Activated T-cell treated with anti-CD3 and anti-CD28 coated beads, Interleukin-2, amount 50 U/mL, for 24 hours (primary cell): ENCODE results near the gene ITGA1.

Experiments used
- DNase-seq: peaks from one replicate; pipeline ENCODE4 v3.0.0-alpha.2; 2020
- H3K27ac Mint-ChIP-seq: 2 replicates; pipeline ENCODE4 v1.8.0; 2020; ENCODE audit warnings: mild to moderate bottlenecking, mixed read lengths
- H3K27me3 Mint-ChIP-seq: 2 replicates; pipeline ENCODE4 v1.8.0; 2020; ENCODE audit warnings: mixed read lengths
- H3K36me3 Mint-ChIP-seq: 2 replicates; pipeline ENCODE4 v1.8.0; 2020; ENCODE audit warnings: low read depth, mixed read lengths
- H3K4me1 Mint-ChIP-seq: 2 replicates; pipeline ENCODE4 v1.8.0; 2020; ENCODE audit warnings: low read depth, mixed read lengths
- H3K4me3 Mint-ChIP-seq: 2 replicates; pipeline ENCODE4 v1.8.0; 2020; ENCODE audit warnings: mild to moderate bottlenecking, moderate library complexity, mixed read lengths
- H3K9me3 Mint-ChIP-seq: 2 replicates; pipeline ENCODE4 v1.8.0; 2020; ENCODE audit warnings: mixed read lengths

Gene ITGA1

DNA sequence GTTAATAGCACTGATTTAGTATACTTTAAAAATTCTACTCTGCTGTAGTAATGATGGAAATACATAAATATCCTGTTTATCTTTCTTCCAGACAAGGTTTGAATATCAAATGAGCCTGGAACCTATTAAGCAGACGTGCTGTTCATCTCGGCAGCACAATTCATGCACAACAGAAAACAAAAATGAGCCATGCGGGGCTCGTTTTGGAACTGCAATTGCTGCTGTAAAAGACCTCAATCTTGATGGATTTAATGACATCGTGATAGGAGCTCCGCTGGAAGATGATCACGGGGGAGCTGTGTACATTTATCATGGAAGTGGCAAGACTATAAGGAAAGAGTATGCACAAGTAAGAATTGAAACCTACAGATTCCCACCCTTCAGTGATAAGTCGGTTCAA is 122.4 kb downstream of the ITGA1 start:
- no peaks in the 10 kb centered on the region for H3K9me3 Mint-ChIP-seq
- peaks cover 12% of the 10 kb centered on the region for H3K4me1 Mint-ChIP-seq
- no peaks in the 10 kb centered on the region for H3K27me3 Mint-ChIP-seq
- no peak for DNase-seq
- H3K4me3 Mint-ChIP-seq = no peak overlapping the region
- H3K36me3 Mint-ChIP-seq = no peaks in the 10 kb centered on the region
- H3K27ac Mint-ChIP-seq = no peak overlapping the region

GRCh38 chr5:52915176-52915875 is 127.6 kb downstream of the ITGA1 start:
- Mint-ChIP-seq H3K9me3 (no peaks in the 10 kb centered on the region), H3K36me3 (no peaks in the 10 kb centered on the region), H3K4me1 (peaks cover 9% of the 10 kb centered on the region), H3K4me3 (peak overlapping the region; percentile 55), H3K27me3 (no peaks in the 10 kb centered on the region), H3K27ac (no peak overlapping the region)
- DNase-seq = no peak

GRCh38 chr5:52920929-52921328 is 133.2 kb downstream of the ITGA1 start:
- no peak overlapping the region for H3K27ac Mint-ChIP-seq
- H3K4me3 Mint-ChIP-seq = no peak overlapping the region
- no peaks in the 10 kb centered on the region for H3K36me3 Mint-ChIP-seq
- peaks cover 5% of the 10 kb centered on the region for H3K27me3 Mint-ChIP-seq
- no peaks in the 10 kb centered on the region for H3K9me3 Mint-ChIP-seq
- DNase-seq = no peak
- H3K4me1 Mint-ChIP-seq = no peaks in the 10 kb centered on the region

- H3K9me3 Mint-ChIP-seq = no peaks in the 10 kb centered on the region
- H3K36me3 Mint-ChIP-seq = no peaks in the 10 kb centered on the region
- no peak overlapping the region for H3K27ac Mint-ChIP-seq
- peaks cover 5% of the 10 kb centered on the region for H3K27me3 Mint-ChIP-seq
- no peak for DNase-seq
- no peaks in the 10 kb centered on the region for H3K4me1 Mint-ChIP-seq
- no peak overlapping the region for H3K4me3 Mint-ChIP-seq
Measured at GRCh38 chr5:52922384-52922783, 134.7 kb downstream of the ITGA1 start.

GRCh38 chr5:52924456-52924855 is 136.7 kb downstream of the ITGA1 start:
- no peaks in the 10 kb centered on the region for H3K9me3 Mint-ChIP-seq

DNA sequence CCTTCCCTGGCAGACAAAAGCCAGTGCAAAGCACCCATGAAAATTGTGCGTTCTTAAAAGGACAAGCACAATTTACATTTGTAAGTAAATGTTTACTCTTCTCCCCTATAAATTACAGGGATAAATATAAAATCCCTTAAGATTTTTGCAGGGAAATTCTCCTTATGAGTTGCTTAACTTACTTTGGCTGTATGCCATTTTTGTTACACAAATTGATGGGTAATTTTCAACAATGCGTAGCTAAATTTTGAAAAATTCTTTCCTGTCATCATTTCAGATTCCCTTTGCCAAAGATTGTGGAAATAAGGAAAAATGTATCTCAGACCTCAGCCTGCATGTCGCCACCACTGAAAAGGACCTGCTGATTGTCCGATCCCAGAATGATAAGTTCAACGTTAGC is 137.3 kb downstream of the ITGA1 start:
- H3K36me3 Mint-ChIP-seq = no peaks in the 10 kb centered on the region
- H3K27me3 Mint-ChIP-seq = peaks cover 5% of the 10 kb centered on the region
- no peak for DNase-seq
- peaks cover 3% of the 10 kb centered on the region for H3K4me1 Mint-ChIP-seq
- H3K27ac Mint-ChIP-seq = no peak overlapping the region
- H3K9me3 Mint-ChIP-seq = no peaks in the 10 kb centered on the region
- H3K4me3 Mint-ChIP-seq = no peak overlapping the region

More at GRCh38 chr5:52924456-52924855, 136.7 kb downstream of the ITGA1 start:
- no peak overlapping the region for H3K4me3 Mint-ChIP-seq
- no peak for DNase-seq
- no peak overlapping the region for H3K27ac Mint-ChIP-seq
- peaks cover 5% of the 10 kb centered on the region for H3K27me3 Mint-ChIP-seq
- peaks cover 3% of the 10 kb centered on the region for H3K4me1 Mint-ChIP-seq
- H3K36me3 Mint-ChIP-seq = no peaks in the 10 kb centered on the region

DNA sequence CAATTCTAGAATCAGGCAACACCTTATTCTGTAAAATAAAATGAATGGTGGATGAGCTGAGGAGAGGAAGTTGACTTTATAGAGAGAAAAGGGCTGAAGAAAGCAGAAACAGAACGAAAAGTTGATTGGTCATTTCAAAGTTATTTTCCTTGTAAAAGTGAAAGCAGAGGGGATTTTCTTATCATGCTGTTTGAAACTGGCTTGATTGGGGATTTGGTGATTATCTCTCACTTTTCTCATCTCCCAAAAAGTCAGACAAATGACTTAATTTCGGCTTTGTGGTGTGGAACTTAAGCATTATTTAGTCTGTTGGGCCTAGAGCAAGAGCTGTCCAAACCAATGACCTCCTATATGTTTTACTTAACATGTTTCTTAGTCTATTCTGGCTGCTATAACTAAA is 141.0 kb downstream of the ITGA1 start:
- no peaks in the 10 kb centered on the region for H3K9me3 Mint-ChIP-seq
- peaks cover 3% of the 10 kb centered on the region for H3K4me1 Mint-ChIP-seq
- peaks cover 5% of the 10 kb centered on the region for H3K27me3 Mint-ChIP-seq
- no peak overlapping the region for H3K27ac Mint-ChIP-seq
- DNase-seq = no peak
- no peaks in the 10 kb centered on the region for H3K36me3 Mint-ChIP-seq
- no peak overlapping the region for H3K4me3 Mint-ChIP-seq

DNA sequence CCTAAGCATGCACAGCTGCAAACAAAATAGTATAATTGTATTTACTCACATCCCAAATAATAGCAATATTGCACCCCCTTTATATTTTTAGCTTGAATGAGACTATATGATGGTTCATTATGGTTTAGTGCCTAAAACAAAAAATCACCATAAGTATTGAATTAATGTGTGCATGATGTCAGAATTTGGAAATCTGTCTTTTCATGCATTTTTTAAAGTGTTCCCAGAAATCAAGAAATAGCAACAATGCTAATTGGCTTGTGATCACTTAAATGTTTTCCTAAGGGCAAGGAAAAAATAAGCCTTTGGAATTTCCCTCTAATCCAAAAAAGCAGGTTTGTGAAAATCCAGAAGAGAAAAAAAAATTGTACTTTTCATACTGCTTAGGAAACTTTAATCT is 150.5 kb downstream of the ITGA1 start:
- Mint-ChIP-seq H3K4me1 (no peaks in the 10 kb centered on the region), H3K27me3 (no peaks in the 10 kb centered on the region)

GRCh38 chr5:52943285-52943684 is 155.6 kb downstream of the ITGA1 start:
- no peak overlapping the region for H3K4me3 Mint-ChIP-seq
- H3K9me3 Mint-ChIP-seq = no peaks in the 10 kb centered on the region
- H3K27me3 Mint-ChIP-seq = no peaks in the 10 kb centered on the region
- peaks cover 17% of the 10 kb centered on the region for H3K4me1 Mint-ChIP-seq
- no peak for DNase-seq
- H3K27ac Mint-ChIP-seq = no peak overlapping the region
- H3K36me3 Mint-ChIP-seq = no peaks in the 10 kb centered on the region

More for the DNA sequence above, 150.5 kb downstream of the ITGA1 start:
- Mint-ChIP-seq H3K9me3 (no peaks in the 10 kb centered on the region), H3K27ac (no peak overlapping the region), H3K4me3 (no peak overlapping the region), H3K36me3 (no peaks in the 10 kb centered on the region)
- DNase-seq = no peak

GRCh38 chr5:52943808-52944207 is 156.1 kb downstream of the ITGA1 start:
- Mint-ChIP-seq H3K27me3 (no peaks in the 10 kb centered on the region), H3K4me1 (peaks cover 22% of the 10 kb centered on the region), H3K4me3 (no peak overlapping the region), H3K9me3 (no peaks in the 10 kb centered on the region), H3K27ac (no peak overlapping the region), H3K36me3 (no peaks in the 10 kb centered on the region)
- DNase-seq = no peak

DNA sequence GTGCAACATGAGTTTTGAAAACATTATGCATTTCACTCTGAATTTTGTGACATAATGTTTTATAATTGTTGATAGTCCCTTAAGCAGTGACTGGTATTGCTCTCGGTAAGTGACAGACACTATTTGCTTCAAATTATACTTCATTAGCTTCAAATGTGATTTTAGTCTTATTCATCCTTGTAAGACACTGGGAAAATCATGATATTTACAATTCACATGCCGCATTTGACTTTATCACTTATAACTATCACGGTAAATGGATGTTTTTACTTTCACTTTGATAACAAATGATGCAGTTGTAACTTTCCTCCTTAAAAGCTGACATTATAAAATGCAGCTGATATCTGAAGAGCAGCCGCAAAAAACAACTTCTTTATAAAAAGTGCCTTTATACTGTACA is 157.3 kb downstream of the ITGA1 start:
- Mint-ChIP-seq H3K27ac (no peak overlapping the region), H3K36me3 (no peaks in the 10 kb centered on the region), H3K4me1 (peaks cover 24% of the 10 kb centered on the region), H3K9me3 (no peaks in the 10 kb centered on the region), H3K27me3 (no peaks in the 10 kb centered on the region), H3K4me3 (peak overlapping the region; percentile 49)
- no peak for DNase-seq

DNA sequence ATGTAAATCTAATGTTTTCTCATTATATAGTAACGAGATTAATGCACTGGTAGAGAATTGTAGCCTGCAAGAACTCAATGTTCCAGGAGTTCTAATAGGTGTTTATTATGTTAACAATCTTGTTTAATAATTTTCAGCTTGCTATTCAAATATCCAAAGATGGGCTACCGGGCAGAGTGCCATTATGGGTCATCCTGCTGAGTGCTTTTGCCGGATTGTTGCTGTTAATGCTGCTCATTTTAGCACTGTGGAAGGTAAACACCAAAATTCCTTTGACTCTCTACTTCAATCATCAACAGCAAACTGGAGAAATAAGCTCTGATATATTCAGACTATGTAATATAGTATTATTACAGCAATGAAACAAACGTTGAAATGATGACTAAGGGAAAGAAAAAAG is 159.5 kb downstream of the ITGA1 start:
- no peak for DNase-seq
- H3K27ac Mint-ChIP-seq = no peak overlapping the region
- no peaks in the 10 kb centered on the region for H3K27me3 Mint-ChIP-seq
- H3K36me3 Mint-ChIP-seq = no peaks in the 10 kb centered on the region
- peaks cover 24% of the 10 kb centered on the region for H3K4me1 Mint-ChIP-seq
- no peak overlapping the region for H3K4me3 Mint-ChIP-seq
- no peaks in the 10 kb centered on the region for H3K9me3 Mint-ChIP-seq

DNA sequence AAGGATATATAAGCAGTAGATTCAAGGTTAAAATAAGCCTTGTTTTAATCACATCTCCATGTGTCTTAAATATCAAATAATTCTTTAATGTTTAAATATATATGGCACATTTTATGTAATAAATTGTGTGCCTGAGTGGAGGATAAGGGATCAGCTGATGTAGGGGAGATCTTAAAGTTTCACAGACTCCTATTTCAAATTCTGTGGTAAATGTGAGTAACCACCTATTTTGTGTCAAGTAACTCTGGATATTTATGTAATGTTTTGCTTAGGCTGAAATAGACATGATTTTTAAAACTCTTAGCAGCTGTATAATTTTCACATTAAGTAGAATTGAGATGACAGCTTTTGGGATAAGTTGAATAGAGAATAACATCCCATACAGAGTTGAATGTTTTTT is 160.1 kb downstream of the ITGA1 start:
- no peaks in the 10 kb centered on the region for H3K36me3 Mint-ChIP-seq
- DNase-seq = no peak
- no peak overlapping the region for H3K4me3 Mint-ChIP-seq
- no peaks in the 10 kb centered on the region for H3K9me3 Mint-ChIP-seq
- H3K27me3 Mint-ChIP-seq = no peaks in the 10 kb centered on the region
- H3K4me1 Mint-ChIP-seq = peaks cover 24% of the 10 kb centered on the region
- no peak overlapping the region for H3K27ac Mint-ChIP-seq

DNA sequence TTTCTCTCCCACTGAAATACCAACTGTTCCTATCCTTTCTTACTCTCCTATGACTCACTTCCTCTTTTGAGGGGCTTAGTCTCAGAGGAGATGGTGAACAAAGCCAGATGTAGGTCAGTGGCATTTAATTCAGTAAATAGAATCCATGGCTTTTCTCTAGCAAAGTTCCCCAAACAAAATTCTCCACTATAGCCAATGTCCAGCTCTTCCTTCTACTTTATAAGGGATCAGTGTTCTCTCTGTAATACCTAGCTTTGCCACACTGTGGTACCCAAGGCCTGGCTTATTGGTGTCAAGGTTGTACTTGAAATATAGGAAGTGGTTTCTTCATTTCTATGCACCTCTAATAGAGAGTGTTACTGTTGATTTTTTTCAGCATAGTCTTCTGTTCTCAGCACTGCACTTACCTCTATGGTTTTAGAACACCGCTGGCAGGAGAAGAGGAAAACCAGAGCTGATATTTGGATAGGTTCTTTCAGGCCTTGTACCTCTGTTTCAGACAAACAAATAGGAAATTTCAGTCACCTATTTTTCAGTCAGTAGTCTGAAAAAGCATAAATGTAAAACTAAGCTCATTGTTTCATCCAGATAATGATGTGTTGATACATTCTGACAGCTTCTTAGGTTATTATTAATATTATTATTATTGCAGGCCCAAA is 160.8 kb downstream of the ITGA1 start:
- Mint-ChIP-seq H3K27ac (peak overlapping the region; percentile 42), H3K36me3 (no peaks in the 10 kb centered on the region), H3K4me3 (no peak overlapping the region), H3K9me3 (no peaks in the 10 kb centered on the region), H3K27me3 (no peaks in the 10 kb centered on the region), H3K4me1 (peaks cover 24% of the 10 kb centered on the region)
- DNase-seq = peak; percentile 47

- no peak for DNase-seq
- Mint-ChIP-seq H3K27me3 (no peaks in the 10 kb centered on the region), H3K4me1 (peaks cover 16% of the 10 kb centered on the region), H3K27ac (no peak overlapping the region), H3K4me3 (no peak overlapping the region), H3K36me3 (no peaks in the 10 kb centered on the region), H3K9me3 (no peaks in the 10 kb centered on the region)
Measured at GRCh38 chr5:52950686-52951085, 163.0 kb downstream of the ITGA1 start.
